DOHH2 (cell line): Measurements from ENCODE around the gene RASGEF1C.

ENCODE experiments used
- H3F3A ChIP-seq: fragments of 200-600 bp; sonication (generic), shearing (Covaris generic); 2 replicates; pipeline ENCODE4 v1.6.0; 2016; ENCODE audit warnings: antibody characterized with exemption, mild to moderate bottlenecking; ENCODE audit not compliant: control insufficient read depth, insufficient read depth
- H3K27ac ChIP-seq: fragments of 200-600 bp; sonication (generic); 2 replicates; pipeline ENCODE4 v1.5.1; 2014; ENCODE audit warnings: low read depth, mild to moderate bottlenecking, low read length, moderate library complexity
- H3K27me3 ChIP-seq: fragments of 200-600 bp; sonication (generic); 2 replicates; pipeline ENCODE4 v1.6.1; 2014; ENCODE audit warnings: mild to moderate bottlenecking, low read length, mixed read lengths; ENCODE audit not compliant: control insufficient read depth
- H3K36me3 ChIP-seq: fragments of 200-600 bp; sonication (generic); 2 replicates; pipeline ENCODE4 v1.6.1; 2014; ENCODE audit warnings: mild to moderate bottlenecking, low read length, moderate library complexity, mixed read lengths; ENCODE audit not compliant: control insufficient read depth
- H3K4me1 ChIP-seq: fragments of 200-600 bp; sonication (generic); 2 replicates; pipeline ENCODE4 v1.6.1; 2014; ENCODE audit warnings: mild to moderate bottlenecking, low read length, mixed read lengths; ENCODE audit not compliant: control insufficient read depth
- H3K4me2 ChIP-seq: fragments of 200-600 bp; sonication (generic); 2 replicates; pipeline ENCODE4 v1.6.0; 2014; ENCODE audit warnings: mild to moderate bottlenecking, low read length, moderate library complexity
- H3K4me3 ChIP-seq: fragments of 200-600 bp; sonication (generic); 2 replicates; pipeline ENCODE4 v1.5.1; 2014; ENCODE audit warnings: mild to moderate bottlenecking, low read length, mixed read lengths
- H3K79me2 ChIP-seq: fragments of 200-600 bp; sonication (generic); 2 replicates; pipeline ENCODE4 v1.6.1; 2014; ENCODE audit warnings: mild to moderate bottlenecking, low read length, mixed read lengths; ENCODE audit not compliant: control insufficient read depth
- H3K9me2 ChIP-seq: fragments of 200-600 bp; sonication (generic); replicated peaks from 2 replicates; pipeline ENCODE4 v1.6.1; 2014; ENCODE audit warnings: mild to moderate bottlenecking, low read length, mixed read lengths; ENCODE audit not compliant: control insufficient read depth
- H3K9me3 ChIP-seq: fragments of 200-600 bp; sonication (generic); 2 replicates; pipeline ENCODE4 v1.6.1; 2014; ENCODE audit warnings: antibody characterized with exemption, low read length, mixed read lengths; ENCODE audit not compliant: control insufficient read depth, insufficient read depth
- H4K20me1 ChIP-seq: fragments of 200-600 bp; sonication (generic); 2 replicates; pipeline ENCODE4 v1.6.0; 2014; ENCODE audit warnings: low read depth, mild to moderate bottlenecking, antibody characterized with exemption, low read length, moderate library complexity; ENCODE audit not compliant: control insufficient read depth, insufficient read depth
- CTCF ChIP-seq: fragments of 200-600 bp; sonication (generic); IDR thresholded peaks from one replicate; pipeline ENCODE4 v1.5.1; 2014; ENCODE audit warnings: antibody characterized with exemption, mild to moderate bottlenecking, low read depth, low read length; ENCODE audit not compliant: poor library complexity, severe bottlenecking
- EZH2phosphoT487 ChIP-seq: fragments of 200-600 bp; sonication (generic); IDR thresholded peaks from 2 replicates; pipeline ENCODE4 v1.6.1; 2017; ENCODE audit warnings: borderline replicate concordance, mild to moderate bottlenecking, antibody characterized with exemption, low read length, moderate library complexity, mixed read lengths

The RASGEF1C gene

DNA sequence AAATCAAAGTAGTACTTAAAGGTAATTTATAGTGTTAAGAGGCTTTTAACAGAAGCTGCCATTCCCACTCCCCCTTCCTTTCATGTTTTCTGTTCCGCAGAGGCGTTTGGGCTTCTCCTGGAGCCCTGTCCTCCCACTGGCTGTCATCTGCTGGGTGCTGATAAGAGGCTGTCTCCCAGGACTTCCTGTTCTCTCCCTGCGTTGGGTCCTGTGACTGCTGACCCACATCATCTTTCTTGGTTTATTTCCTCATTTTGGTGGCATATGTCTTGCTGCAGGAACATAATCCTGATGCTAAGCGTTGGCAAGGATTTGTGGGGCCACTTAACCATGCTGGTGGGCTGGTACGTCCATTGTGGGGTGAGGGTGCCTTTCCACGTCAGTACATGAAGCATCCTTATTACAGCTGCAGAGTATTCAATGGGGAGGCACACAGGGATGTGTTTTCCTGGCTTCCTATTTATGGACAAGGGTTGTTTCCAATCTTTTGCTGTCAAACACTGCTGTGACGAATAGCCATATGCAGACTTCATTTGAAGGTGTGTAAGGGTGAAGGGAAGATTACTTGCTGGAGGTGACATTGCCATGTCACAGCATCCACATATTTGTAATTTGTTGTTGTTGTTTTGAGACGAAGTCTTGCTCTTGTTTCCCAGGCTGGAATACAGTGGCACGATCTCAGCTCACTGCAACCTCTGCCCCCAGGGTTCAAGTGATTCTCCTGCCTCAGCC, 115.2 kb downstream of the RASGEF1C start:
- H3K27me3 ChIP-seq: no peaks in the 10 kb centered on the region
- H3K4me3 ChIP-seq: no peak overlapping the region
- no peaks in the 10 kb centered on the region for H3K79me2 ChIP-seq
- no peaks in the 10 kb centered on the region for H3K4me1 ChIP-seq
- no peaks in the 10 kb centered on the region for H3K36me3 ChIP-seq
- no peaks in the 10 kb centered on the region for H3K9me3 ChIP-seq
- no peaks in the 10 kb centered on the region for H4K20me1 ChIP-seq
- H3K9me2 ChIP-seq: no peaks in the 10 kb centered on the region
- TF ChIP-seq EZH2phosphoT487: no peak
- TF ChIP-seq CTCF: no peak
- H3F3A ChIP-seq: no peaks in the 10 kb centered on the region
- H3K4me2 ChIP-seq: no peak overlapping the region
- H3K27ac ChIP-seq: no peak overlapping the region

DNA sequence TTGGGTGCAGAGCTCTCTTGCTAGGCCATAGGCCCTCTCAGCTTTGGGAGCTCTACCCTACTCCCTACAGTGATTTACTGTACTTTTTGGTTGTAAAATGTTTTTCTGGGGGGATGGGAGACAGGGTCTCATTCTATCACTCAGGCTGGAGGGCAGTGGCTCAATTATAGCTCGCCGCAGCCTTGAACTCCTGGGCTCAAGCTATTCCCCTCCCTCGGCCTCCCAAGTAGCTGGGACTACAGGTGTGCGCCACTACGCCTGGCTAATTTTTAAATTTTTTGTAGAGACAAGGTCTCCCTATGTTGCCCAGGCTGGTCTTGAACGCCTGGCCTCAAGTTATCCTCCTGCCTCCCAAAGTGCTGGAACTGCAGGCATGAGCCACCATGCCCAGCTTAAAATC, 115.8 kb downstream of the RASGEF1C start:
- Histone ChIP-seq H3K4me2 (no peak overlapping the region), H3K27me3 (no peaks in the 10 kb centered on the region), H3K4me3 (no peak overlapping the region), H4K20me1 (no peaks in the 10 kb centered on the region), H3F3A (no peaks in the 10 kb centered on the region), H3K79me2 (no peaks in the 10 kb centered on the region), H3K9me2 (no peaks in the 10 kb centered on the region), H3K36me3 (no peaks in the 10 kb centered on the region), H3K9me3 (no peaks in the 10 kb centered on the region), H3K27ac (no peak overlapping the region), H3K4me1 (no peaks in the 10 kb centered on the region)
- TF ChIP-seq EZH2phosphoT487: no peak
- no peak for TF ChIP-seq CTCF

DNA sequence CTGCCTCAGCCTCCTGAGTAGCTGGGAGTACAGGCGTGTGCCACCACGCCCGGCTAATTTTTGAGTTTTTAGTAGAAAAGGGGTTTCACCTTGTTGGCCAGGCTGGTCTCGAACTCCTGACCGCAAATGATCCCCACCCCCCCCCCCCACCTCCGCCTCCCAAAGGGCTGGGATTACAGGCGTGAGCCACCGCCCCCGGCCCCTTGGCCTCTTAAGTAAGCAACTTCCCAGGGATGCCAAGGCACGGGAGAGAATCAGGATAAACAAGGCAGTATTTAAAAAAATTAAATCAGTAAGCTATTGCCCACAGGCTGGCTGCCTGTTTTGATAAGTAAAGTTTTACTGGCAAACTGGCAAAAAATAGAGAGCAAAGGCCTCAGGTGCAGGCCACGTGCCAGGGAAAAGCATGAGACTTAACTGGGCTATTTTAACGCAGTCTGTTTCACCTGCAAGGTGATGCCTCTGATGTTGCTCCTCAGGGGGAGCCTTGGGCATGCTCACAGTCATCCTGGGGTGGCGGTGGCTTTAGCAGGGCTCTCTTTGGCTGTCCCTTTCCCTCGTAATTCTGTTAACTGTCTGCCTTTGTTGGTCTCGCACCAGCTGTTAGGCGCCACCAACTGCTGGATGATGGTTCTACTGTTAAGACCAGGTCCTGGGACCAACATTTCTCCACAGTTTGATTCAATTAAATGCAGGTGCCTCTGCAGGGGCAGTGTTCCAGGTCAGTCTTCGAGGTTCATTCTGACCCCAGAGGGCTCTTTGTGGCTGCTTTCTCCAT, 118.1 kb downstream of the RASGEF1C start:
- no peaks in the 10 kb centered on the region for H3K36me3 ChIP-seq
- H3K4me3 ChIP-seq: no peak overlapping the region
- no peak overlapping the region for H3K27ac ChIP-seq
- H3K9me2 ChIP-seq: no peaks in the 10 kb centered on the region
- no peaks in the 10 kb centered on the region for H3F3A ChIP-seq
- peak overlapping the region; percentile 62 for H3K4me2 ChIP-seq
- H3K9me3 ChIP-seq: no peaks in the 10 kb centered on the region
- H3K79me2 ChIP-seq: no peaks in the 10 kb centered on the region
- no peaks in the 10 kb centered on the region for H3K27me3 ChIP-seq
- TF ChIP-seq EZH2phosphoT487: no peak
- TF ChIP-seq CTCF: no peak
- no peaks in the 10 kb centered on the region for H3K4me1 ChIP-seq
- no peaks in the 10 kb centered on the region for H4K20me1 ChIP-seq
